H1 (cell line): ENCODE measurements around the gene ADORA1. TPM values are rescaled to one million over a fixed set of nuclear protein-coding genes. Genes with fewer than 3 reads are reported as not detected.

ENCODE experiments used
- CTCF ChIA-PET: fragments of 300-600 bp; sonication (Branson Sonifier 250); formaldehyde crosslinking; loops from one replicate; lab custom pipeline; 2021; ENCODE audit not compliant: partially characterized antibody; lab: Charles Lee
- POLR2A ChIA-PET: fragments of 300-600 bp; sonication (Branson Sonifier 250); formaldehyde crosslinking; loops from one replicate; lab custom pipeline; 2021; ENCODE audit warnings: inconsistent platforms; ENCODE audit not compliant: partially characterized antibody; lab: Charles Lee
- DNase-seq, 2 experiments: peaks; one replicate each; pipeline versions ENCODE4 v3.0.0 to v3.0.0-alpha.2; 2010 to 2022; ENCODE audit warnings: low spot score in 2 of 2, low read depth in 1 of 2, mixed read lengths in 1 of 2
- FAIRE-seq: peaks from 2 replicates; lab custom pipeline; 2011; peaks lifted over from hg19 to GRCh38; lab: Jason Lieb, UNC
- H2AFZ ChIP-seq: 2 replicates; pipeline ENCODE4 v1.8.1; 2012; ENCODE audit warnings: low read length, inconsistent platforms
- H2AK5ac ChIP-seq: 2 replicates; pipeline ENCODE4 v1.6.1; 2013; ENCODE audit warnings: low read depth, low read length
- H2BK120ac ChIP-seq: replicated peaks from 2 replicates; pipeline ENCODE3; 2013; ENCODE audit warnings: low read depth, low read length, inconsistent platforms
- H2BK12ac ChIP-seq: 2 replicates; pipeline ENCODE4 v1.6.1; 2013; ENCODE audit warnings: low read depth, low read length
- H2BK15ac ChIP-seq: 2 replicates; pipeline ENCODE4 v1.6.1; 2013; ENCODE audit warnings: low read length
- H2BK20ac ChIP-seq: 2 replicates; pipeline ENCODE4 v1.6.1; 2013; ENCODE audit warnings: low read length
- H2BK5ac ChIP-seq: 2 replicates; pipeline ENCODE4 v1.6.1; 2013; ENCODE audit warnings: low read depth, low read length
- H3K14ac ChIP-seq: 2 replicates; pipeline ENCODE4 v1.6.1; 2013; ENCODE audit warnings: inconsistent platforms; ENCODE audit not compliant: insufficient read length
- H3K18ac ChIP-seq: 2 replicates; pipeline ENCODE4 v1.6.1; 2013; ENCODE audit warnings: low read length; ENCODE audit errors: extremely low read depth
- H3K23ac ChIP-seq: 2 replicates; pipeline ENCODE4 v1.6.1; 2013; ENCODE audit warnings: inconsistent platforms; ENCODE audit not compliant: insufficient read length
- H3K23me2 ChIP-seq: 2 replicates; pipeline ENCODE4 v1.6.1; 2013; ENCODE audit warnings: low read depth, low read length
- H3K27ac ChIP-seq: 2 replicates; pipeline ENCODE4 v1.6.1; 2011; ENCODE audit warnings: low read depth, low read length, inconsistent platforms
- H3K27me3 ChIP-seq, 4 experiments: replicated peaks in 1 of 4; 1 replicate in 1 of 4; 2 replicates in 3 of 4; pipeline versions ENCODE4 v1.6.1 to v1.8.1; 2011 to 2013; ENCODE audit warnings: low read length in 3 of 4, mild to moderate bottlenecking in 3 of 4, inconsistent platforms in 2 of 4, mixed read lengths in 2 of 4, moderate library complexity in 1 of 4; ENCODE audit not compliant: control insufficient read depth in 3 of 4, insufficient read depth in 3 of 4; ENCODE audit errors: extremely low read depth in 1 of 4
- H3K36me3 ChIP-seq, 4 experiments: 2 replicates each; pipeline versions ENCODE4 v1.6.1 to v1.8.1; 2011 to 2013; ENCODE audit warnings: mild to moderate bottlenecking in 4 of 4, low read length in 3 of 4, moderate library complexity in 2 of 4, control low read depth in 1 of 4, inconsistent platforms in 1 of 4; ENCODE audit not compliant: insufficient read depth in 4 of 4, control insufficient read depth in 2 of 4
- H3K4ac ChIP-seq: replicated peaks from 2 replicates; pipeline ENCODE3; 2013; ENCODE audit warnings: low read length, low read depth, mixed read lengths, inconsistent platforms; ENCODE audit not compliant: insufficient read length
- H3K4me1 ChIP-seq, 4 experiments: replicated peaks in 1 of 4; 1 replicate in 1 of 4; 2 replicates in 3 of 4; pipeline versions ENCODE4 v1.6.1 to v1.8.1; 2011 to 2013; ENCODE audit warnings: low read length in 3 of 4, inconsistent platforms in 2 of 4, mixed read lengths in 1 of 4; ENCODE audit not compliant: insufficient read depth in 4 of 4, control insufficient read depth in 3 of 4
- H3K4me2 ChIP-seq, 2 experiments: 2 replicates each; pipeline versions ENCODE4 v1.6.1 to v1.8.1; 2011 to 2013; ENCODE audit warnings: low read depth in 2 of 2, low read length in 2 of 2, control low read depth in 1 of 2, inconsistent platforms in 1 of 2, mild to moderate bottlenecking in 1 of 2; ENCODE audit not compliant: insufficient read depth in 1 of 2
- H3K4me3 ChIP-seq, 4 experiments: fragments of 200-600, 300-600 bp in 1 of 4; sonication (generic), shearing (Covaris generic), sonication (Bioruptor Twin) in 1 of 4; 2 replicates each; pipeline versions ENCODE4 v1.5.1 to v1.8.1; 2011 to 2016; ENCODE audit warnings: low read length in 4 of 4, low read depth in 3 of 4, control low read depth in 2 of 4, inconsistent platforms in 2 of 4, mild to moderate bottlenecking in 2 of 4, mixed read lengths in 1 of 4, moderate library complexity in 1 of 4; ENCODE audit not compliant: insufficient read depth in 2 of 4; ENCODE audit errors: extremely low read depth in 1 of 4
- H3K56ac ChIP-seq: replicated peaks from 2 replicates; pipeline ENCODE3; 2013; ENCODE audit warnings: low read depth, mild to moderate bottlenecking, mixed read lengths, low read length, inconsistent platforms; ENCODE audit not compliant: insufficient read length
- H3K79me1 ChIP-seq: 2 replicates; pipeline ENCODE4 v1.6.1; 2013; ENCODE audit warnings: low read depth, low read length, control low read depth
- H3K79me2 ChIP-seq, 2 experiments: 2 replicates each; pipeline versions ENCODE4 v1.6.1 to v1.8.1; 2012 to 2013; ENCODE audit warnings: low read length in 2 of 2, mild to moderate bottlenecking in 2 of 2, inconsistent platforms in 1 of 2; ENCODE audit not compliant: insufficient read depth in 2 of 2, control insufficient read depth in 1 of 2
- H3K9ac ChIP-seq, 4 experiments: replicated peaks in 1 of 4; 1 replicate in 1 of 4; 2 replicates in 3 of 4; pipeline versions ENCODE4 v1.6.1 to v1.8.1; 2011 to 2013; ENCODE audit warnings: low read depth in 3 of 4, low read length in 3 of 4, control low read depth in 2 of 4, mild to moderate bottlenecking in 2 of 4, moderate library complexity in 2 of 4, inconsistent platforms in 1 of 4; ENCODE audit errors: extremely low read depth in 1 of 4
- H3K9me3 ChIP-seq, 2 experiments: 2 replicates each; pipeline versions ENCODE4 v1.6.1 to v1.8.1; 2012 to 2013; ENCODE audit warnings: mild to moderate bottlenecking in 2 of 2, moderate library complexity in 2 of 2, control low read depth in 1 of 2, inconsistent platforms in 1 of 2, low read depth in 1 of 2, low read length in 1 of 2, mixed read lengths in 1 of 2; ENCODE audit not compliant: insufficient read depth in 2 of 2
- H4K20me1 ChIP-seq, 2 experiments: replicated peaks in 1 of 2; 2 replicates each; pipeline versions ENCODE3 to v1.8.1; 2011 to 2013; ENCODE audit warnings: inconsistent platforms in 2 of 2, low read length in 2 of 2, mild to moderate bottlenecking in 1 of 2; ENCODE audit not compliant: insufficient read depth in 2 of 2, control insufficient read depth in 1 of 2
- H4K5ac ChIP-seq: 2 replicates; pipeline ENCODE4 v1.6.1; 2013; ENCODE audit warnings: low read length, low read depth, mixed read lengths, inconsistent platforms; ENCODE audit not compliant: insufficient read length
- H4K8ac ChIP-seq: 2 replicates; pipeline ENCODE4 v1.8.0; 2013; ENCODE audit warnings: mild to moderate bottlenecking, moderate library complexity, low read length, inconsistent platforms; ENCODE audit not compliant: insufficient read depth; ENCODE audit errors: extremely low read depth
- H4K91ac ChIP-seq: replicated peaks from 2 replicates; pipeline ENCODE3; 2013; ENCODE audit warnings: low read length, mixed read lengths, inconsistent platforms; ENCODE audit not compliant: insufficient read length
- CREB1 ChIP-seq: IDR thresholded peaks from 2 replicates; pipeline ENCODE4 v1.6.1; 2012; ENCODE audit warnings: inconsistent platforms
- WGBS, 2 experiments: shearing (Covaris generic) in 1 of 2; methylation state at CpG; one replicate each; pipeline versions ENCODE4 v1.1.6 to v1.1.7; 2013 to 2015; ENCODE audit warnings: low lambda C conversion rate in 2 of 2, mixed read lengths in 2 of 2, inconsistent platforms in 1 of 2, low coverage in 1 of 2, missing lambda C conversion rate in 1 of 2; ENCODE audit not compliant: insufficient replicate concordance in 2 of 2, insufficient coverage in 1 of 2, insufficient read length in 1 of 2; ENCODE audit errors: extremely low coverage in 1 of 2, missing lambda C conversion rate in 1 of 2; 5-methylcytosine and 5-hydroxymethylcytosine counted together
- polyA plus RNA-seq, 7 experiments: library from polyadenylated mRNA; depleted of rRNA in 3 of 7; stranded (reverse) in 5 of 7; unstranded in 2 of 7; fragments of >200 nt in 5 of 7; fragments of 200-250 nt in 2 of 7; gene quantifications; 1 replicate in 5 of 7; 2 replicates in 1 of 7; 4 replicates in 1 of 7; pipeline versions ENCODE4 v1.2.1 to v1.2.3, GENCODE V29; 2011 to 2013; ENCODE audit warnings: missing spikeins in 2 of 7, mixed read lengths in 2 of 7
- total RNA-seq: library from RNA; stranded (reverse); fragmentation: NEBNext Ultra II Directional; extraction: Animal tissue kit (Norgen Biotek cat#: 25700); gene quantifications from 2 replicates; pipeline ENCODE4 v1.2.1, GENCODE V29; 2021

Gene ADORA1
- total and polyA plus RNA-seq, 2 of the 8 experiments (the other 6 are each of a cell fraction or from before 2014, with no cell fraction given), result 3.3 to 6.7 TPM

- no peak overlapping the region for H2BK12ac ChIP-seq
- no peaks in the 10 kb centered on the region; the same call in 1 of the 2 replicates for H3K23me2 ChIP-seq
- DNase-seq, result no peak
- no peak overlapping the region for H2AFZ ChIP-seq
- no peak for TF ChIP-seq CREB1
- CTCF ChIA-PET, result interaction anchor here (1.2 to 49.1 kb wide), 9 partner anchors 4 to 125 kb away, joined by 3 to 1071 read pairs (median 13); partner anchors contain the start of genes ADORA1 and PPFIA4
- no peak overlapping the region for H3K56ac ChIP-seq
- no peak overlapping the region for H3K23ac ChIP-seq
- H3K27ac ChIP-seq, result no peak overlapping the region
- H3K9ac ChIP-seq, result no peak overlapping the region
- H4K91ac ChIP-seq, result no peak overlapping the region
- H3K18ac ChIP-seq, result no peak overlapping the region
- H2AK5ac ChIP-seq, result no peak overlapping the region
- no peak overlapping the region for H3K4me3 ChIP-seq
- H3K27me3 ChIP-seq, result no peaks in the 10 kb centered on the region
- no peaks in the 10 kb centered on the region for H3K79me2 ChIP-seq
- 89% methylated on average over 6 of the region's 6 CpGs; no CpG with 5 or more reads in 1 of the 2 experiments for WGBS, 2 experiments
- no peak overlapping the region for H2BK120ac ChIP-seq
- no peak overlapping the region for H4K5ac ChIP-seq
- peaks cover 0 to 13% (median 6%) of the 10 kb centered on the region in 4 experiments; a peak in 6 of 7 replicates for H3K4me1 ChIP-seq
- no peak overlapping the region for H2BK20ac ChIP-seq
- POLR2A ChIA-PET, result no interaction called here
- H4K8ac ChIP-seq, result no peak overlapping the region
- no peaks in the 10 kb centered on the region for H4K20me1 ChIP-seq
- no peak overlapping the region for H2BK15ac ChIP-seq
- peaks cover 0 to 5% of the 10 kb centered on the region in 2 experiments; a peak in 1 of 4 replicates for H3K9me3 ChIP-seq
- H3K4me2 ChIP-seq, result no peak overlapping the region
- no peak overlapping the region for H2BK5ac ChIP-seq
- H3K14ac ChIP-seq, result no peak overlapping the region
- H3K79me1 ChIP-seq, result no peaks in the 10 kb centered on the region
- FAIRE-seq, result no peak
- no peak overlapping the region for H3K4ac ChIP-seq
- H3K36me3 ChIP-seq, result no peaks in the 10 kb centered on the region
Observed at GRCh38 chr1:203142124-203142523, 14.6 kb downstream of the ADORA1 start.
